SK-N-SH treated with all-trans-retinoic acid at 6 μM for 48 hours (cell line): Measurements from ENCODE around the gene CHCHD6.

Experiments used
- GLIS3 ChIP-seq: fragments of 250-450 bp; sonication (Bioruptor Pico); IDR thresholded peaks from 2 replicates; pipeline ENCODE4 v1.5.0; 2020; ENCODE audit warnings: mild to moderate bottlenecking, moderate library complexity
- ISL1 ChIP-seq: fragments of 250-450 bp; sonication (Bioruptor Pico); IDR thresholded peaks from 2 replicates; pipeline ENCODE4 v2.1.2; 2022; ENCODE audit warnings: mild to moderate bottlenecking, moderate library complexity
- RARB ChIP-seq: fragments of 250-450 bp; sonication (Bioruptor Pico); IDR thresholded peaks from 2 replicates; pipeline ENCODE4 v1.8.0; 2021; ENCODE audit warnings: mild to moderate bottlenecking, moderate library complexity
- TCF4 ChIP-seq: fragments of 250-450 bp; sonication (Bioruptor Pico); IDR thresholded peaks from 2 replicates; pipeline ENCODE4 v1.8.0; 2021; ENCODE audit warnings: mild to moderate bottlenecking, moderate library complexity, borderline replicate concordance
- ZFP3 ChIP-seq: fragments of 250-450 bp; sonication (Bioruptor Pico); IDR thresholded peaks from 2 replicates; pipeline ENCODE4 v1.5.0; 2020; ENCODE audit warnings: mild to moderate bottlenecking, moderate library complexity
- ZFP30 ChIP-seq: fragments of 450-650 bp; formaldehyde crosslinking; IDR thresholded peaks from 2 replicates; pipeline ENCODE4 v1.5.0; 2022; ENCODE audit warnings: mild to moderate bottlenecking, moderate library complexity
- ZNF70 ChIP-seq: fragments of 450-650 bp; formaldehyde crosslinking; IDR thresholded peaks from 2 replicates; pipeline ENCODE4 v1.5.0; 2020; ENCODE audit warnings: mild to moderate bottlenecking, moderate library complexity
- ZNF8 ChIP-seq: fragments of 450-650 bp; formaldehyde crosslinking; IDR thresholded peaks from 2 replicates; pipeline ENCODE4 v1.5.0; 2020; ENCODE audit warnings: mild to moderate bottlenecking, moderate library complexity
- TF ChIP-seq, protein P1 (sequence below): fragments of 250-450 bp; sonication (Bioruptor Pico); IDR thresholded peaks from 2 replicates; pipeline ENCODE4 v1.8.0; 2020; ENCODE audit warnings: mild to moderate bottlenecking, moderate library complexity, borderline replicate concordance
- TF ChIP-seq, protein P2 (sequence below): fragments of 250-450 bp; sonication (Bioruptor Pico); IDR thresholded peaks from 2 replicates; pipeline ENCODE4 v1.5.1; 2021; ENCODE audit warnings: mild to moderate bottlenecking, moderate library complexity
- TF ChIP-seq, protein P3 (sequence below): fragments of 250-450 bp; sonication (Bioruptor Pico); IDR thresholded peaks from 2 replicates; pipeline ENCODE4 v1.5.0; 2020; ENCODE audit warnings: mild to moderate bottlenecking, moderate library complexity
- TF ChIP-seq, protein P4 (sequence below): fragments of 250-450 bp; sonication (Bioruptor Pico); IDR thresholded peaks from 2 replicates; pipeline ENCODE4 v1.8.0; 2021; ENCODE audit warnings: low read depth, mild to moderate bottlenecking, moderate library complexity, borderline replicate concordance

DNA sequence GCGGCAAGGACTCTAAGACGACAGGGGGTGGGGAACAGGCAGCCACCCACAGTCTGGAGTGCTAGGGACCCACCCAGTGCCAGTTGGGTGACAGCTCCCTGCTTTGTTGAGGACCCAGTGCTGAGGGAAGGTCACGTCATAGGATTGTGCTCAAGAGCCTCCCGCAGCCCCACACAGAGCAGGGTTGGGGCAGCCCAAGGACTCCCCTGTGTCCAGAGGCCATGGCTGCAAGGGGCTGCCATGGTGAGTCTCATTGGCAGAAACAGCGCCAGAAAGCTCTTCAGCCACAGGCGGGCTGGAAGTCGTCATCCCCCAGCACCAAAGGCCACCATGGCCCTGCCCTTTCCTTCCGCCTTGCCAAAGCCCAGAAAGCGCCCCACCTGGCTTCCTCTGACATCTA, 241.9 kb downstream of the CHCHD6 start:
- no peak for TF ChIP-seq RARB (CRISPR knock-in tag)
- no peak for TF ChIP-seq ZFP30
- no peak for TF ChIP-seq ISL1 (CRISPR knock-in tag)
- TF ChIP-seq, protein P1, sequence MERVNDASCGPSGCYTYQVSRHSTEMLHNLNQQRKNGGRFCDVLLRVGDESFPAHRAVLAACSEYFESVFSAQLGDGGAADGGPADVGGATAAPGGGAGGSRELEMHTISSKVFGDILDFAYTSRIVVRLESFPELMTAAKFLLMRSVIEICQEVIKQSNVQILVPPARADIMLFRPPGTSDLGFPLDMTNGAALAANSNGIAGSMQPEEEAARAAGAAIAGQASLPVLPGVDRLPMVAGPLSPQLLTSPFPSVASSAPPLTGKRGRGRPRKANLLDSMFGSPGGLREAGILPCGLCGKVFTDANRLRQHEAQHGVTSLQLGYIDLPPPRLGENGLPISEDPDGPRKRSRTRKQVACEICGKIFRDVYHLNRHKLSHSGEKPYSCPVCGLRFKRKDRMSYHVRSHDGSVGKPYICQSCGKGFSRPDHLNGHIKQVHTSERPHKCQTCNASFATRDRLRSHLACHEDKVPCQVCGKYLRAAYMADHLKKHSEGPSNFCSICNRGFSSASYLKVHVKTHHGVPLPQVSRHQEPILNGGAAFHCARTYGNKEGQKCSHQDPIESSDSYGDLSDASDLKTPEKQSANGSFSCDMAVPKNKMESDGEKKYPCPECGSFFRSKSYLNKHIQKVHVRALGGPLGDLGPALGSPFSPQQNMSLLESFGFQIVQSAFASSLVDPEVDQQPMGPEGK (CRISPR knock-in tag) = no peak
- TF ChIP-seq, protein P2, sequence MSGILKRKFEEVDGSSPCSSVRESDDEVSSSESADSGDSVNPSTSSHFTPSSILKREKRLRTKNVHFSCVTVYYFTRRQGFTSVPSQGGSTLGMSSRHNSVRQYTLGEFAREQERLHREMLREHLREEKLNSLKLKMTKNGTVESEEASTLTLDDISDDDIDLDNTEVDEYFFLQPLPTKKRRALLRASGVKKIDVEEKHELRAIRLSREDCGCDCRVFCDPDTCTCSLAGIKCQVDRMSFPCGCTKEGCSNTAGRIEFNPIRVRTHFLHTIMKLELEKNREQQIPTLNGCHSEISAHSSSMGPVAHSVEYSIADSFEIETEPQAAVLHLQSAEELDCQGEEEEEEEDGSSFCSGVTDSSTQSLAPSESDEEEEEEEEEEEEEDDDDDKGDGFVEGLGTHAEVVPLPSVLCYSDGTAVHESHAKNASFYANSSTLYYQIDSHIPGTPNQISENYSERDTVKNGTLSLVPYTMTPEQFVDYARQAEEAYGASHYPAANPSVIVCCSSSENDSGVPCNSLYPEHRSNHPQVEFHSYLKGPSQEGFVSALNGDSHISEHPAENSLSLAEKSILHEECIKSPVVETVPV (CRISPR knock-in tag) = no peak
- no peak for TF ChIP-seq ZNF70 (CRISPR knock-in tag)
- no peak for TF ChIP-seq GLIS3 (CRISPR knock-in tag)
- TF ChIP-seq ZNF8 (CRISPR knock-in tag) = no peak
- TF ChIP-seq TCF4 (CRISPR knock-in tag) = no peak
- TF ChIP-seq, protein P3, sequence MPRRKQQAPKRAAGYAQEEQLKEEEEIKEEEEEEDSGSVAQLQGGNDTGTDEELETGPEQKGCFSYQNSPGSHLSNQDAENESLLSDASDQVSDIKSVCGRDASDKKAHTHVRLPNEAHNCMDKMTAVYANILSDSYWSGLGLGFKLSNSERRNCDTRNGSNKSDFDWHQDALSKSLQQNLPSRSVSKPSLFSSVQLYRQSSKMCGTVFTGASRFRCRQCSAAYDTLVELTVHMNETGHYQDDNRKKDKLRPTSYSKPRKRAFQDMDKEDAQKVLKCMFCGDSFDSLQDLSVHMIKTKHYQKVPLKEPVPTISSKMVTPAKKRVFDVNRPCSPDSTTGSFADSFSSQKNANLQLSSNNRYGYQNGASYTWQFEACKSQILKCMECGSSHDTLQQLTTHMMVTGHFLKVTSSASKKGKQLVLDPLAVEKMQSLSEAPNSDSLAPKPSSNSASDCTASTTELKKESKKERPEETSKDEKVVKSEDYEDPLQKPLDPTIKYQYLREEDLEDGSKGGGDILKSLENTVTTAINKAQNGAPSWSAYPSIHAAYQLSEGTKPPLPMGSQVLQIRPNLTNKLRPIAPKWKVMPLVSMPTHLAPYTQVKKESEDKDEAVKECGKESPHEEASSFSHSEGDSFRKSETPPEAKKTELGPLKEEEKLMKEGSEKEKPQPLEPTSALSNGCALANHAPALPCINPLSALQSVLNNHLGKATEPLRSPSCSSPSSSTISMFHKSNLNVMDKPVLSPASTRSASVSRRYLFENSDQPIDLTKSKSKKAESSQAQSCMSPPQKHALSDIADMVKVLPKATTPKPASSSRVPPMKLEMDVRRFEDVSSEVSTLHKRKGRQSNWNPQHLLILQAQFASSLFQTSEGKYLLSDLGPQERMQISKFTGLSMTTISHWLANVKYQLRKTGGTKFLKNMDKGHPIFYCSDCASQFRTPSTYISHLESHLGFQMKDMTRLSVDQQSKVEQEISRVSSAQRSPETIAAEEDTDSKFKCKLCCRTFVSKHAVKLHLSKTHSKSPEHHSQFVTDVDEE (CRISPR knock-in tag) = no peak
- TF ChIP-seq, protein P4, sequence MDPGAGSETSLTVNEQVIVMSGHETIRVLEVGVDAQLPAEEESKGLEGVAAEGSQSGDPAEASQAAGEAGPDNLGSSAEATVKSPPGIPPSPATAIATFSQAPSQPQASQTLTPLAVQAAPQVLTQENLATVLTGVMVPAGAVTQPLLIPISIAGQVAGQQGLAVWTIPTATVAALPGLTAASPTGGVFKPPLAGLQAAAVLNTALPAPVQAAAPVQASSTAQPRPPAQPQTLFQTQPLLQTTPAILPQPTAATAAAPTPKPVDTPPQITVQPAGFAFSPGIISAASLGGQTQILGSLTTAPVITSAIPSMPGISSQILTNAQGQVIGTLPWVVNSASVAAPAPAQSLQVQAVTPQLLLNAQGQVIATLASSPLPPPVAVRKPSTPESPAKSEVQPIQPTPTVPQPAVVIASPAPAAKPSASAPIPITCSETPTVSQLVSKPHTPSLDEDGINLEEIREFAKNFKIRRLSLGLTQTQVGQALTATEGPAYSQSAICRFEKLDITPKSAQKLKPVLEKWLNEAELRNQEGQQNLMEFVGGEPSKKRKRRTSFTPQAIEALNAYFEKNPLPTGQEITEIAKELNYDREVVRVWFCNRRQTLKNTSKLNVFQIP (CRISPR knock-in tag) = no peak
- no peak for TF ChIP-seq ZFP3 (CRISPR knock-in tag)
